ENCODE measurements around the gene WDFY3. TPM values are rescaled to one million over a fixed set of nuclear protein-coding genes. Genes with fewer than 3 reads are reported as not detected.

The WDFY3 gene
- total RNA-seq, 4 donors from 2014 or later = 73.2 to 98.4 (median 90.2) TPM

- no peak for TF ChIP-seq POLR2A (IDR thresholded peaks at IDR 0.05)
- TF ChIP-seq, protein P1, sequence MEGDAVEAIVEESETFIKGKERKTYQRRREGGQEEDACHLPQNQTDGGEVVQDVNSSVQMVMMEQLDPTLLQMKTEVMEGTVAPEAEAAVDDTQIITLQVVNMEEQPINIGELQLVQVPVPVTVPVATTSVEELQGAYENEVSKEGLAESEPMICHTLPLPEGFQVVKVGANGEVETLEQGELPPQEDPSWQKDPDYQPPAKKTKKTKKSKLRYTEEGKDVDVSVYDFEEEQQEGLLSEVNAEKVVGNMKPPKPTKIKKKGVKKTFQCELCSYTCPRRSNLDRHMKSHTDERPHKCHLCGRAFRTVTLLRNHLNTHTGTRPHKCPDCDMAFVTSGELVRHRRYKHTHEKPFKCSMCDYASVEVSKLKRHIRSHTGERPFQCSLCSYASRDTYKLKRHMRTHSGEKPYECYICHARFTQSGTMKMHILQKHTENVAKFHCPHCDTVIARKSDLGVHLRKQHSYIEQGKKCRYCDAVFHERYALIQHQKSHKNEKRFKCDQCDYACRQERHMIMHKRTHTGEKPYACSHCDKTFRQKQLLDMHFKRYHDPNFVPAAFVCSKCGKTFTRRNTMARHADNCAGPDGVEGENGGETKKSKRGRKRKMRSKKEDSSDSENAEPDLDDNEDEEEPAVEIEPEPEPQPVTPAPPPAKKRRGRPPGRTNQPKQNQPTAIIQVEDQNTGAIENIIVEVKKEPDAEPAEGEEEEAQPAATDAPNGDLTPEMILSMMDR (IDR thresholded peaks at IDR 0.05) = no peak
- 91 to 93% methylated on average over 4 of the region's 4 CpGs for WGBS, 2 donors
- no peak overlapping the region for H3K4me3 ChIP-seq (ENCODE audit: low read depth, poor library complexity, severe bottlenecking)
- intact Hi-C loops (cut with DNase I; ENCODE audit: low total_unique reads) = no loop called here
- no peak for DNase-seq (ENCODE audit: low spot score in 2 of 2)
Observed at GRCh38 chr4:84697615-84698201, 268.8 kb downstream of the WDFY3 start.

GRCh38 chr4:84697159-84697558 is 269.3 kb downstream of the WDFY3 start:
- DNase-seq (ENCODE audit: low spot score in 2 of 2) = no peak
- TF ChIP-seq POLR2A (IDR thresholded peaks at IDR 0.05) = no peak
- TF ChIP-seq, protein P1 (IDR thresholded peaks at IDR 0.05) = no peak
- 91 to 95% methylated on average over 2 of the region's 2 CpGs for WGBS, 2 donors
- H3K4me3 ChIP-seq (ENCODE audit: low read depth, poor library complexity, severe bottlenecking) = no peak overlapping the region
- intact Hi-C loops (cut with DNase I; ENCODE audit: low total_unique reads) = no loop called here

DNA sequence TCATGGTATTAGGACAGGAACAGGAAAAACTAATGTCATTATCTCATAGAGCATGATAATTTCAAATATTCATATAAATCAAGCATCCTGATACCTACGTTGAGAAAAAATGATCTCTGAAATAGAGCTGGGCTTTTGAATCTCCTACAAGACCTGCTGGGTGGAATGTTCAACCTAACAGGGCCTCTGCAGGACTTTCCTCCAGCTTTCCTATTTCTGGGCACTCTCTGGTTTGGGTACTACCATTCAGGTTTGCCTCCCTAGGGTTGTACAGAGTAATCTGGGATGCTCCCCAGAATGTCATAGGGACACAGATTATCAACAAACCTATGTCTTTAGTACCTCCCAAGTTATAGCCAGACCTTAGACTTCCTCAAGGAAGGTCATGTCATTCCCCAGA is 274.7 kb downstream of the WDFY3 start:
- WGBS, 2 donors = 78 to 83% methylated on average over 1 of the region's 1 CpG
- no peak for TF ChIP-seq POLR2A (IDR thresholded peaks at IDR 0.05)
- TF ChIP-seq, protein P1 (IDR thresholded peaks at IDR 0.05) = no peak
- no peak for DNase-seq (ENCODE audit: low spot score in 2 of 2)
- H3K4me3 ChIP-seq (ENCODE audit: low read depth, poor library complexity, severe bottlenecking) = no peak overlapping the region
- intact Hi-C loops (cut with DNase I; ENCODE audit: low total_unique reads) = no loop called here

DNA sequence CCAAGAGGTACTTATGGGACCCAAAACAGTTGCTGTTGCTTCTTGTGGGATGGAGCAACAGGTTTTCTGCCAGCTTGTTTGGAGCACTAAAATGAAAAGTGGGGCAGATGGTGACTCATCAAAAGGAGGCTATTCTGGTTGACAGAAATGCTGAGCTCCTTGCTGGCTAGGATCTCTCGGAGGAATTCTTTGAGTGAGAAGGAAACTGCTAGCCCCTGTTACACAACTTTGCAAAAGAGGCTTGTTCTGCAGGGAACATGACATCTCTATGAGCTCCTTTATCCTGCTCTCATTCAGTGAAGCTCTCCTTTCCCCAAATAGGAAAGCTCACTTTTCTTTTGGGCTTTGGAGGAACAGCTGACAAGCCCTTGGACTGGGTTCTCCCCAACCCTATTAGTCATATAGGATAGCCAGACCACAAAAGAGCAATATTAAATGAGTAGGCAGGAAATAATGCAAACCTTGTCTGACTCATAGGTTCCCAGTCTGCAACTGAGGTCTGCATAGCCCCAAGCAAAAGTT is 275.3 kb downstream of the WDFY3 start:
- H3K4me3 ChIP-seq (ENCODE audit: low read depth, poor library complexity, severe bottlenecking) = no peak overlapping the region
- 44 to 58% methylated on average over 1 of the region's 1 CpG for WGBS, 2 donors
- TF ChIP-seq POLR2A (IDR thresholded peaks at IDR 0.05) = no peak
- TF ChIP-seq, protein P1 (IDR thresholded peaks at IDR 0.05) = no peak
- DNase-seq (ENCODE audit: low spot score in 2 of 2) = no peak
- intact Hi-C loops (cut with DNase I; ENCODE audit: low total_unique reads) = no loop called here

GRCh38 chr4:84690481-84690880 is 276.0 kb downstream of the WDFY3 start:
- H3K4me3 ChIP-seq (ENCODE audit: low read depth, poor library complexity, severe bottlenecking) = no peak overlapping the region
- TF ChIP-seq, protein P1 (IDR thresholded peaks at IDR 0.05) = no peak
- TF ChIP-seq POLR2A (IDR thresholded peaks at IDR 0.05) = no peak
- WGBS, 2 donors = 94 to 97% methylated on average over 7 of the region's 7 CpGs
- intact Hi-C loops (cut with DNase I; ENCODE audit: low total_unique reads) = no loop called here
- DNase-seq (ENCODE audit: low spot score in 2 of 2) = no peak

DNA sequence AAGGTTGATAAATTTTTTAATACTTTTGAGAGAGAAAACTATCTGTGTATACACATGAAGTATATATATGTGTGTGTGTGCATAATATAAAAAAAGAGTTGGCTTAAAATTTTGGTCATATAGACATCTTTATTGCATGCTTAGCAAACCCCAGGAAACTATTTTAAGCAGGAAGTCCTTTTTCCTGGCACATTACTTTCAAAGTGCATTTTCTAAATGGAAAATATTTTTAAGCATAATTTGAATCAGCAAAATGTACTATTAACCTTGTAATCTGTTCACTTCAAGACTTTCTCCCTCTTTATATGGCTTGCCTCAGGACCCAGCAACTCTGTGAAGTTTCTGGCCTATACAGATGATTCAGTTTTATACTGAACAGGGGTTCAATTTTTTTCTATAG is 277.3 kb downstream of the WDFY3 start:
- TF ChIP-seq POLR2A (IDR thresholded peaks at IDR 0.05) = no peak
- TF ChIP-seq, protein P1 (IDR thresholded peaks at IDR 0.05) = no peak
- H3K4me3 ChIP-seq (ENCODE audit: low read depth, poor library complexity, severe bottlenecking) = no peak overlapping the region
- intact Hi-C loops (cut with DNase I; ENCODE audit: low total_unique reads) = no loop called here
- no peak for DNase-seq (ENCODE audit: low spot score in 2 of 2)

Data from lower leg skin (tissue), 4 donors.